DND-41 (cell line): ENCODE data around the gene MTPN.

Source experiments
- CTCF ChIP-seq: IDR thresholded peaks from 2 replicates; pipeline ENCODE4 v1.5.1; 2012; ENCODE audit warnings: borderline replicate concordance, low read length, moderate library complexity, mild to moderate bottlenecking; ENCODE audit not compliant: poor library complexity, severe bottlenecking; ENCODE audit errors: extremely low read depth
- EZH2 ChIP-seq: IDR thresholded peaks from 3 replicates; pipeline ENCODE4 v1.6.1; 2012; ENCODE audit warnings: borderline replicate concordance, low read depth, mild to moderate bottlenecking, moderate library complexity, low read length, inconsistent platforms; ENCODE audit not compliant: severe bottlenecking

GRCh38 chr7:136026209-136026608 lies 49.0 kb upstream of the MTPN start:
- no peak for TF ChIP-seq CTCF
- TF ChIP-seq EZH2, result no peak
